H1 (cell line): ENCODE results near the gene CMC4. TPM values are rescaled to one million over a fixed set of nuclear protein-coding genes. Genes with fewer than 3 reads are reported as not detected.

Experiments used
- CTCF ChIA-PET: fragments of 300-600 bp; sonication (Branson Sonifier 250); formaldehyde crosslinking; loops from one replicate; lab custom pipeline; 2021; ENCODE audit not compliant: partially characterized antibody; lab: Charles Lee
- POLR2A ChIA-PET: fragments of 300-600 bp; sonication (Branson Sonifier 250); formaldehyde crosslinking; loops from one replicate; lab custom pipeline; 2021; ENCODE audit warnings: inconsistent platforms; ENCODE audit not compliant: partially characterized antibody; lab: Charles Lee
- DNase-seq, 2 experiments: peaks; one replicate each; pipeline versions ENCODE4 v3.0.0 to v3.0.0-alpha.2; 2010 to 2022; ENCODE audit warnings: low spot score in 2 of 2, low read depth in 1 of 2, mixed read lengths in 1 of 2
- FAIRE-seq: peaks from 2 replicates; lab custom pipeline; 2011; peaks lifted over from hg19 to GRCh38; lab: Jason Lieb, UNC
- H2AFZ ChIP-seq: 2 replicates; pipeline ENCODE4 v1.8.1; 2012; ENCODE audit warnings: low read length, inconsistent platforms
- H2AK5ac ChIP-seq: 2 replicates; pipeline ENCODE4 v1.6.1; 2013; ENCODE audit warnings: low read depth, low read length
- H2BK120ac ChIP-seq: replicated peaks from 2 replicates; pipeline ENCODE3; 2013; ENCODE audit warnings: low read depth, low read length, inconsistent platforms
- H2BK12ac ChIP-seq: 2 replicates; pipeline ENCODE4 v1.6.1; 2013; ENCODE audit warnings: low read depth, low read length
- H2BK15ac ChIP-seq: 2 replicates; pipeline ENCODE4 v1.6.1; 2013; ENCODE audit warnings: low read length
- H2BK20ac ChIP-seq: 2 replicates; pipeline ENCODE4 v1.6.1; 2013; ENCODE audit warnings: low read length
- H2BK5ac ChIP-seq: 2 replicates; pipeline ENCODE4 v1.6.1; 2013; ENCODE audit warnings: low read depth, low read length
- H3K14ac ChIP-seq: 2 replicates; pipeline ENCODE4 v1.6.1; 2013; ENCODE audit warnings: inconsistent platforms; ENCODE audit not compliant: insufficient read length
- H3K18ac ChIP-seq: 2 replicates; pipeline ENCODE4 v1.6.1; 2013; ENCODE audit warnings: low read length; ENCODE audit errors: extremely low read depth
- H3K23ac ChIP-seq: 2 replicates; pipeline ENCODE4 v1.6.1; 2013; ENCODE audit warnings: inconsistent platforms; ENCODE audit not compliant: insufficient read length
- H3K23me2 ChIP-seq: 2 replicates; pipeline ENCODE4 v1.6.1; 2013; ENCODE audit warnings: low read depth, low read length
- H3K27ac ChIP-seq: 2 replicates; pipeline ENCODE4 v1.6.1; 2011; ENCODE audit warnings: low read depth, low read length, inconsistent platforms
- H3K27me3 ChIP-seq, 4 experiments: replicated peaks in 1 of 4; 1 replicate in 1 of 4; 2 replicates in 3 of 4; pipeline versions ENCODE4 v1.6.1 to v1.8.1; 2011 to 2013; ENCODE audit warnings: low read length in 3 of 4, mild to moderate bottlenecking in 3 of 4, inconsistent platforms in 2 of 4, mixed read lengths in 2 of 4, moderate library complexity in 1 of 4; ENCODE audit not compliant: control insufficient read depth in 3 of 4, insufficient read depth in 3 of 4; ENCODE audit errors: extremely low read depth in 1 of 4
- H3K36me3 ChIP-seq, 4 experiments: 2 replicates each; pipeline versions ENCODE4 v1.6.1 to v1.8.1; 2011 to 2013; ENCODE audit warnings: mild to moderate bottlenecking in 4 of 4, low read length in 3 of 4, moderate library complexity in 2 of 4, control low read depth in 1 of 4, inconsistent platforms in 1 of 4; ENCODE audit not compliant: insufficient read depth in 4 of 4, control insufficient read depth in 2 of 4
- H3K4ac ChIP-seq: replicated peaks from 2 replicates; pipeline ENCODE3; 2013; ENCODE audit warnings: low read length, low read depth, mixed read lengths, inconsistent platforms; ENCODE audit not compliant: insufficient read length
- H3K4me1 ChIP-seq, 4 experiments: replicated peaks in 1 of 4; 1 replicate in 1 of 4; 2 replicates in 3 of 4; pipeline versions ENCODE4 v1.6.1 to v1.8.1; 2011 to 2013; ENCODE audit warnings: low read length in 3 of 4, inconsistent platforms in 2 of 4, mixed read lengths in 1 of 4; ENCODE audit not compliant: insufficient read depth in 4 of 4, control insufficient read depth in 3 of 4
- H3K4me2 ChIP-seq, 2 experiments: 2 replicates each; pipeline versions ENCODE4 v1.6.1 to v1.8.1; 2011 to 2013; ENCODE audit warnings: low read depth in 2 of 2, low read length in 2 of 2, control low read depth in 1 of 2, inconsistent platforms in 1 of 2, mild to moderate bottlenecking in 1 of 2; ENCODE audit not compliant: insufficient read depth in 1 of 2
- H3K4me3 ChIP-seq, 4 experiments: fragments of 200-600, 300-600 bp in 1 of 4; sonication (generic), shearing (Covaris generic), sonication (Bioruptor Twin) in 1 of 4; 2 replicates each; pipeline versions ENCODE4 v1.5.1 to v1.8.1; 2011 to 2016; ENCODE audit warnings: low read length in 4 of 4, low read depth in 3 of 4, control low read depth in 2 of 4, inconsistent platforms in 2 of 4, mild to moderate bottlenecking in 2 of 4, mixed read lengths in 1 of 4, moderate library complexity in 1 of 4; ENCODE audit not compliant: insufficient read depth in 2 of 4; ENCODE audit errors: extremely low read depth in 1 of 4
- H3K56ac ChIP-seq: replicated peaks from 2 replicates; pipeline ENCODE3; 2013; ENCODE audit warnings: low read depth, mild to moderate bottlenecking, mixed read lengths, low read length, inconsistent platforms; ENCODE audit not compliant: insufficient read length
- H3K79me1 ChIP-seq: 2 replicates; pipeline ENCODE4 v1.6.1; 2013; ENCODE audit warnings: low read depth, low read length, control low read depth
- H3K79me2 ChIP-seq, 2 experiments: 2 replicates each; pipeline versions ENCODE4 v1.6.1 to v1.8.1; 2012 to 2013; ENCODE audit warnings: low read length in 2 of 2, mild to moderate bottlenecking in 2 of 2, inconsistent platforms in 1 of 2; ENCODE audit not compliant: insufficient read depth in 2 of 2, control insufficient read depth in 1 of 2
- H3K9ac ChIP-seq, 4 experiments: replicated peaks in 1 of 4; 1 replicate in 1 of 4; 2 replicates in 3 of 4; pipeline versions ENCODE4 v1.6.1 to v1.8.1; 2011 to 2013; ENCODE audit warnings: low read depth in 3 of 4, low read length in 3 of 4, control low read depth in 2 of 4, mild to moderate bottlenecking in 2 of 4, moderate library complexity in 2 of 4, inconsistent platforms in 1 of 4; ENCODE audit errors: extremely low read depth in 1 of 4
- H3K9me3 ChIP-seq, 2 experiments: 2 replicates each; pipeline versions ENCODE4 v1.6.1 to v1.8.1; 2012 to 2013; ENCODE audit warnings: mild to moderate bottlenecking in 2 of 2, moderate library complexity in 2 of 2, control low read depth in 1 of 2, inconsistent platforms in 1 of 2, low read depth in 1 of 2, low read length in 1 of 2, mixed read lengths in 1 of 2; ENCODE audit not compliant: insufficient read depth in 2 of 2
- H4K20me1 ChIP-seq, 2 experiments: replicated peaks in 1 of 2; 2 replicates each; pipeline versions ENCODE3 to v1.8.1; 2011 to 2013; ENCODE audit warnings: inconsistent platforms in 2 of 2, low read length in 2 of 2, mild to moderate bottlenecking in 1 of 2; ENCODE audit not compliant: insufficient read depth in 2 of 2, control insufficient read depth in 1 of 2
- H4K5ac ChIP-seq: 2 replicates; pipeline ENCODE4 v1.6.1; 2013; ENCODE audit warnings: low read length, low read depth, mixed read lengths, inconsistent platforms; ENCODE audit not compliant: insufficient read length
- H4K8ac ChIP-seq: 2 replicates; pipeline ENCODE4 v1.8.0; 2013; ENCODE audit warnings: mild to moderate bottlenecking, moderate library complexity, low read length, inconsistent platforms; ENCODE audit not compliant: insufficient read depth; ENCODE audit errors: extremely low read depth
- H4K91ac ChIP-seq: replicated peaks from 2 replicates; pipeline ENCODE3; 2013; ENCODE audit warnings: low read length, mixed read lengths, inconsistent platforms; ENCODE audit not compliant: insufficient read length
- CREB1 ChIP-seq: IDR thresholded peaks from 2 replicates; pipeline ENCODE4 v1.6.1; 2012; ENCODE audit warnings: inconsistent platforms
- KDM4A ChIP-seq: IDR thresholded peaks from one replicate; pipeline ENCODE4 v1.7.1; 2012; ENCODE audit warnings: low read depth, mild to moderate bottlenecking, moderate library complexity, low read length, inconsistent platforms; ENCODE audit not compliant: severe bottlenecking
- SAP30 ChIP-seq: fragments of 300-600 bp; sonication (generic); IDR thresholded peaks from 2 replicates; pipeline ENCODE4 v1.7.1; 2012; ENCODE audit warnings: low read length, moderate library complexity, mild to moderate bottlenecking, inconsistent platforms; ENCODE audit not compliant: insufficient read depth, insufficient replicate concordance
- WGBS, 2 experiments: shearing (Covaris generic) in 1 of 2; methylation state at CpG; one replicate each; pipeline versions ENCODE4 v1.1.6 to v1.1.7; 2013 to 2015; ENCODE audit warnings: low lambda C conversion rate in 2 of 2, mixed read lengths in 2 of 2, inconsistent platforms in 1 of 2, low coverage in 1 of 2, missing lambda C conversion rate in 1 of 2; ENCODE audit not compliant: insufficient replicate concordance in 2 of 2, insufficient coverage in 1 of 2, insufficient read length in 1 of 2; ENCODE audit errors: extremely low coverage in 1 of 2, missing lambda C conversion rate in 1 of 2; 5-methylcytosine and 5-hydroxymethylcytosine counted together
- polyA plus RNA-seq, 7 experiments: library from polyadenylated mRNA; depleted of rRNA in 3 of 7; stranded (reverse) in 5 of 7; unstranded in 2 of 7; fragments of >200 nt in 5 of 7; fragments of 200-250 nt in 2 of 7; gene quantifications; 1 replicate in 5 of 7; 2 replicates in 1 of 7; 4 replicates in 1 of 7; pipeline versions ENCODE4 v1.2.1 to v1.2.3, GENCODE V29; 2011 to 2013; ENCODE audit warnings: missing spikeins in 2 of 7, mixed read lengths in 2 of 7
- total RNA-seq: library from RNA; stranded (reverse); fragmentation: NEBNext Ultra II Directional; extraction: Animal tissue kit (Norgen Biotek cat#: 25700); gene quantifications from 2 replicates; pipeline ENCODE4 v1.2.1, GENCODE V29; 2021
- TF ChIP-seq, protein P1 (sequence below): IDR thresholded peaks from 2 replicates; pipeline ENCODE4 v1.6.1; 2011; ENCODE audit warnings: low read length, improper control_type of control experiment

Gene CMC4
- total and polyA plus RNA-seq, 2 of the 8 experiments (the other 6 are each of a cell fraction or from before 2014, with no cell fraction given) = 6.0 to 8.8 TPM

DNA sequence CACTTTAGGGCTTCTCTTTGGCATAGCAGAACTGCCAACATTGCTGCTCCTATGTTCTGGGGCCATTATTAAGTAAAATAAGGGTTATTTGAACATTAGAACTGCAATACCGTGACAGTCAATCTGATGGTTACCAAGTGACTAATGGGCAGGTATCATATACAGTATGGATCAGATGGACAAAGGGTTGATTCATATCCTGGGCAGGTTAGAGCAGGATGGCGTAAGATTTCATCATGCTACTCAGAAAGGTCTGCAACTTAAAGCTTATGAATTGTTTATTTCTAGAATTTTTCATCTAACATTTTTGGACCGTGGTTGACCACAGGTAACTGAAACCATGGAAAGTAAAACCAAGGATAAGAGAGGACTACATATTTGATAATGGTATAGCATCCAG lies 41.2 kb upstream of the CMC4 start:
- no peak overlapping the region for H2BK20ac ChIP-seq
- no peak overlapping the region for H3K23ac ChIP-seq
- ChIA-PET POLR2A (no interaction called here), CTCF (no interaction called here)
- no peaks in the 10 kb centered on the region; a peak in 3 of 8 replicates for H3K36me3 ChIP-seq
- H3K27ac ChIP-seq = no peak overlapping the region
- no peak overlapping the region for H3K18ac ChIP-seq
- no peaks in the 10 kb centered on the region for H3K9me3 ChIP-seq
- H2AK5ac ChIP-seq = no peak overlapping the region
- no peaks in the 10 kb centered on the region for H4K20me1 ChIP-seq
- H2AFZ ChIP-seq = no peak overlapping the region
- H3K79me2 ChIP-seq = no peaks in the 10 kb centered on the region
- H2BK12ac ChIP-seq = no peak overlapping the region
- H3K56ac ChIP-seq = no peak overlapping the region
- no peaks in the 10 kb centered on the region for H3K23me2 ChIP-seq
- no peak overlapping the region for H4K8ac ChIP-seq
- no peak overlapping the region for H2BK15ac ChIP-seq
- no peak overlapping the region for H3K9ac ChIP-seq
- no peak overlapping the region for H3K14ac ChIP-seq
- 98% methylated on average over 3 of the region's 3 CpGs; no CpG with 5 or more reads in 1 of the 2 experiments for WGBS, 2 experiments
- H2BK5ac ChIP-seq = no peak overlapping the region
- H3K4me1 ChIP-seq = no peaks in the 10 kb centered on the region
- no peak overlapping the region for H4K91ac ChIP-seq
- DNase-seq (no peak), FAIRE-seq (no peak)
- H3K4me2 ChIP-seq = no peak overlapping the region
- no peaks in the 10 kb centered on the region for H3K27me3 ChIP-seq
- no peak overlapping the region for H3K4ac ChIP-seq
- H3K4me3 ChIP-seq = no peak overlapping the region
- H2BK120ac ChIP-seq = no peak overlapping the region
- H3K79me1 ChIP-seq = no peaks in the 10 kb centered on the region
- no peak overlapping the region for H4K5ac ChIP-seq
- TF ChIP-seq CREB1 (no peak), KDM4A (no peak), SAP30 (no peak)
- TF ChIP-seq, protein P1, sequence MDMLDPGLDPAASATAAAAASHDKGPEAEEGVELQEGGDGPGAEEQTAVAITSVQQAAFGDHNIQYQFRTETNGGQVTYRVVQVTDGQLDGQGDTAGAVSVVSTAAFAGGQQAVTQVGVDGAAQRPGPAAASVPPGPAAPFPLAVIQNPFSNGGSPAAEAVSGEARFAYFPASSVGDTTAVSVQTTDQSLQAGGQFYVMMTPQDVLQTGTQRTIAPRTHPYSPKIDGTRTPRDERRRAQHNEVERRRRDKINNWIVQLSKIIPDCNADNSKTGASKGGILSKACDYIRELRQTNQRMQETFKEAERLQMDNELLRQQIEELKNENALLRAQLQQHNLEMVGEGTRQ = no peak
